GM10266 (cell line): ENCODE data around the gene TRO.

Experiments
- DNase-seq: peaks from one replicate; pipeline ENCODE4 v3.0.0; 2012; ENCODE audit errors: extremely low spot score
- CTCF ChIP-seq: IDR thresholded peaks from 2 replicates; pipeline ENCODE4 v1.5.1; 2012; ENCODE audit warnings: mild to moderate bottlenecking, low read depth; ENCODE audit not compliant: control insufficient read depth, insufficient read depth; ENCODE audit errors: missing control alignments

Gene TRO

DNA sequence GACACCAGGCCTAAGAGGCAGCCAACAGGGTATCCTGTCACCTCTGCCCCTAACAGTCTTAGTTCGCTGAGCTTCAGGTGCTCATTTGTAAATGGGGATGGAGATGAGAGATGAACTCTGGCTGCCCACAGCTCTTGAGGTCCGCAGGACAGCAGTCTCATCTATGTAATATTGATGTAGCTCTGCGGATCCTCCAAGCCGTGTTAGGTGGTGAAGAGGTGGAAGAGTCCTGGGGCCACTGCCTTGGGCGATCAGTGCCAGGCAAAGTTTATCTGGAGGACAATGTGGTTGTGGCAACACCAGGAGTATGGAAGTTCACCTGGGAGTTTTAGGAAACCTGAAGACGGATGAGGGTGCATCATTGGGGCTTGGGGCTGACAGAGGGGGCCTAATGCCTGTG, 13.4 kb downstream of the TRO start:
- no peak for TF ChIP-seq CTCF
- DNase-seq = no peak

DNA sequence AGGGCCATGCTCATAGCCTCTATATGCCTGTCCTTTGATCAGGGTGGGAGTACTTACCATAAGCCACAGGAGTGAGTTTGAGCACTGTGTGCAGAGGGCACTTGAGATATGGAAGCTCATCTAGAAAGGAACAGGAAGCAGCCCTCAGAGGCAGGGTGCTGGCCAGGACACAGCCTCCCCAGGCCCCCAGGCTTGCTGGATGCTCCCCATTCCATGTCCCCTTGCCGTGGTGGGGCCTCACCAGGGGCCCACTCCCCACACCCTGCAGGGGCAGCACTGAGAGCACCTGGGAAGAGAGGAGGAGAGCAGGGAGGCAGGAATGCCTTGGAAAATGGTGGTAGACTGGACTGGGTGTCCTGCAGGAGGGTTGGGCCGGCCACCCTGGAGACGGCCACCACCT, 14.3 kb downstream of the TRO start:
- no peak for DNase-seq
- TF ChIP-seq CTCF = no peak

DNA sequence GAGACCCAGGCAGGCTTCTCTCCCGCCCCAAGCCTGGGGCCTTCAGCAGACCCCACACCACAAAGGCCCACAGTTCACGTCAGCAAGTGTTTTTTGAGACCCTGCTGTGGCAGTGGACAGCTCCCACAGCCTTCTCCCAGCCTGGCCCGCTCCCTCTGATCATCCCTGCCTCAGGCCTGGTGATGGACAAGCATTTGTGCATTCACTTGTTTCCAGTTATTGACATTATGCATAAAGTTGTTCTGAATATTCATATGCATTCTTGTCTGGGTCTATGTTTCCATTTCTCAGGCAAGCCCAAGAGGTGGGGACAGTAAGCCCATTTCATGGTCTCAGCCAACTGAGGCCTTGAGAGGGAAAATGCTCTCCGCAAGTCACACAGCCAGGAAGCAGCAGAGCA, 14.7 kb downstream of the TRO start:
- DNase-seq = no peak
- no peak for TF ChIP-seq CTCF

DNA sequence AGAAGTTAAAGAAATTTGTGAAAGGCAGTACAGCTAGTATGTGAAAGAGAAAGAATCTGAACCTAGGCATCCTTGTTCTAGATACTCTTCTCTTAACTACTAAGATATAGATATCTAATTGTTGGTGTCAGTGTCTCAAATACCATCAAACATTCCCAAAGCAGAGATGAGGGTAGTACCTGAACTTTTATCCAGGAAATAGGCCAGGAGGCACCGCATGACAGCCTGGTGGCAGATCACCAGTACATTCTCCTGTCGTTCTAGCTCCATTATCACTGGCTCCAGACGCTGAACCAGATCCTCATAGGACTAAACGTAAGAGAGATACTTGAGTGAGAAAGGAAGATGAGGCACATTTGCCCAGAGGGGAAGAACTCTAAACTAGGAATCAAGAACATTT, 16.8 kb downstream of the TRO start:
- no peak for TF ChIP-seq CTCF
- DNase-seq = no peak

DNA sequence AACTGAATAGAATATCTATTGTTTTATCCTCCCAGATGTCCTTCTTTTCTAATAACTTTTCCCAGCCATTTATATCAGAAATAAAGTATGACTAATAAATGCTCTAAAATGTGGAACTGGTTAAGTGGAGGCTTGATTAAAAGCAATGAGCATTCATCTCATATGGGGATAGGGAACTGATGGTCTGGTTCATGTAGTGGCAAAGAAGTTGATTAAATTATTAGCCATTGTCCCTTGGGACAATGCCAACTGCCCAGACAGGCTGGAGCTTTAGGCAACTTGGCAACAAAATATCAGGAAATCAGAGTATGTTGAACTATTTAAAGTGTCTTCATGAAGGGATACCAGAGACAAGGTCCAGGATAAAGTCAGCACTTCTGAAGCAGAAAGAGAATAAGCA, 24.2 kb downstream of the TRO start:
- DNase-seq = no peak
- TF ChIP-seq CTCF = no peak

- no peak for DNase-seq
- TF ChIP-seq CTCF = no peak
These were observed 24.6 kb downstream of the TRO start for GRCh38 chrX:54945224-54945623.

- TF ChIP-seq CTCF = no peak
- DNase-seq = no peak
These were observed 30.2 kb downstream of the TRO start for GRCh38 chrX:54950730-54951375.
